ENCODE measurements around the gene EXOC6.

DNA sequence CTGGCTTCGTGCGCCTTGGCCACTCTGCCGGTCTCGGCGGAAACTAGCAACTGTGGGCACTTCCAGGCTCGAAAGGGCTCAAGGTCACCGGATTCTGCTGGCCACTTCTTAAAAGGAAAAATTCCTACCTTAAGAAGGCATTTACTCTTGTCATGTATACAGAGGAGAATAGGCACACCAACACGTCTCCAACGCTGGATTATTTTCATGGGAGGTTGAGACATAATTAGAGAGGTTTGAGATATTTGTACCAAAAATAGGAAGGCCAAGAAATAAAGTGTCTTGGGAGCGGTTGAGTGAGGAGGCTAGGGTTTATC, 220.9 kb downstream of the EXOC6 start:
- TF ChIP-seq SIN3A (IDR thresholded peaks at IDR 0.05; ENCODE audit: low read depth, low read length) (no peak), TARDBP (IDR thresholded peaks at IDR 0.05; ENCODE audit: borderline replicate concordance) (no peak), NR2C2 (IDR thresholded peaks at IDR 0.05; ENCODE audit: borderline replicate concordance, control insufficient read depth, insufficient read length, low read depth) (no peak), EZH2 (IDR thresholded peaks at IDR 0.05; ENCODE audit: borderline replicate concordance, control insufficient read depth, low read depth, low read length) (no peak), MYC (IDR thresholded peaks at IDR 0.05; ENCODE audit: insufficient read depth, insufficient read length, insufficient replicate concordance, low read length, severe bottlenecking) (no peak), RAD21 (IDR thresholded peaks at IDR 0.05; ENCODE audit: insufficient read depth, low read depth, low read length) (no peak), POLR2A (IDR thresholded peaks at IDR 0.05; ENCODE audit: low read depth, low read length) (no peak), EP300 (IDR thresholded peaks at IDR 0.05; ENCODE audit: borderline replicate concordance in 1 of 2, control insufficient read depth in 1 of 2, low read depth in 2 of 2, low read length in 2 of 2) (no peak), POLR2AphosphoS5 (IDR thresholded peaks at IDR 0.05; ENCODE audit: low read length) (no peak)
- TF ChIP-seq, protein P1, sequence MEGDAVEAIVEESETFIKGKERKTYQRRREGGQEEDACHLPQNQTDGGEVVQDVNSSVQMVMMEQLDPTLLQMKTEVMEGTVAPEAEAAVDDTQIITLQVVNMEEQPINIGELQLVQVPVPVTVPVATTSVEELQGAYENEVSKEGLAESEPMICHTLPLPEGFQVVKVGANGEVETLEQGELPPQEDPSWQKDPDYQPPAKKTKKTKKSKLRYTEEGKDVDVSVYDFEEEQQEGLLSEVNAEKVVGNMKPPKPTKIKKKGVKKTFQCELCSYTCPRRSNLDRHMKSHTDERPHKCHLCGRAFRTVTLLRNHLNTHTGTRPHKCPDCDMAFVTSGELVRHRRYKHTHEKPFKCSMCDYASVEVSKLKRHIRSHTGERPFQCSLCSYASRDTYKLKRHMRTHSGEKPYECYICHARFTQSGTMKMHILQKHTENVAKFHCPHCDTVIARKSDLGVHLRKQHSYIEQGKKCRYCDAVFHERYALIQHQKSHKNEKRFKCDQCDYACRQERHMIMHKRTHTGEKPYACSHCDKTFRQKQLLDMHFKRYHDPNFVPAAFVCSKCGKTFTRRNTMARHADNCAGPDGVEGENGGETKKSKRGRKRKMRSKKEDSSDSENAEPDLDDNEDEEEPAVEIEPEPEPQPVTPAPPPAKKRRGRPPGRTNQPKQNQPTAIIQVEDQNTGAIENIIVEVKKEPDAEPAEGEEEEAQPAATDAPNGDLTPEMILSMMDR (IDR thresholded peaks at IDR 0.05 in 2 of 3, conservative IDR thresholded peaks at IDR 0.05 in 1 of 3; ENCODE audit: control insufficient read depth in 2 of 3, extremely low read depth in 1 of 3, insufficient read depth in 1 of 3, low read depth in 3 of 3, low read length in 3 of 3) = no peak
- TF ChIP-seq, protein P2, sequence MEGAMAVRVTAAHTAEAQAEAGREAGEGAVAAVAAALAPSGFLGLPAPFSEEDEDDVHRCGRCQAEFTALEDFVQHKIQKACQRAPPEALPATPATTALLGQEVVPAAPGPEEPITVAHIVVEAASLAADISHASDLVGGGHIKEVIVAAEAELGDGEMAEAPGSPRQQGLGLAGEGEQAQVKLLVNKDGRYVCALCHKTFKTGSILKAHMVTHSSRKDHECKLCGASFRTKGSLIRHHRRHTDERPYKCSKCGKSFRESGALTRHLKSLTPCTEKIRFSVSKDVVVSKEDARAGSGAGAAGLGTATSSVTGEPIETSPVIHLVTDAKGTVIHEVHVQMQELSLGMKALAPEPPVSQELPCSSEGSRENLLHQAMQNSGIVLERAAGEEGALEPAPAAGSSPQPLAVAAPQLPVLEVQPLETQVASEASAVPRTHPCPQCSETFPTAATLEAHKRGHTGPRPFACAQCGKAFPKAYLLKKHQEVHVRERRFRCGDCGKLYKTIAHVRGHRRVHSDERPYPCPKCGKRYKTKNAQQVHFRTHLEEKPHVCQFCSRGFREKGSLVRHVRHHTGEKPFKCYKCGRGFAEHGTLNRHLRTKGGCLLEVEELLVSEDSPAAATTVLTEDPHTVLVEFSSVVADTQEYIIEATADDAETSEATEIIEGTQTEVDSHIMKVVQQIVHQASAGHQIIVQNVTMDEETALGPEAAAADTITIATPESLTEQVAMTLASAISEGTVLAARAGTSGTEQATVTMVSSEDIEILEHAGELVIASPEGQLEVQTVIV (IDR thresholded peaks at IDR 0.05; ENCODE audit: borderline replicate concordance, partially characterized antibody) = no peak
- TF ChIP-seq, protein P3, sequence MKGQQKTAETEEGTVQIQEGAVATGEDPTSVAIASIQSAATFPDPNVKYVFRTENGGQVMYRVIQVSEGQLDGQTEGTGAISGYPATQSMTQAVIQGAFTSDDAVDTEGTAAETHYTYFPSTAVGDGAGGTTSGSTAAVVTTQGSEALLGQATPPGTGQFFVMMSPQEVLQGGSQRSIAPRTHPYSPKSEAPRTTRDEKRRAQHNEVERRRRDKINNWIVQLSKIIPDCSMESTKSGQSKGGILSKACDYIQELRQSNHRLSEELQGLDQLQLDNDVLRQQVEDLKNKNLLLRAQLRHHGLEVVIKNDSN (IDR thresholded peaks at IDR 0.05; ENCODE audit: borderline replicate concordance, extremely low read length, insufficient read depth, low read depth, low read length) = no peak
